ENCODE results near the gene INSYN2A.

The INSYN2A gene

GRCh38 chr10:127151981-127152699, 44.3 kb downstream of the INSYN2A start:
- DNase-seq: no peak

DNA sequence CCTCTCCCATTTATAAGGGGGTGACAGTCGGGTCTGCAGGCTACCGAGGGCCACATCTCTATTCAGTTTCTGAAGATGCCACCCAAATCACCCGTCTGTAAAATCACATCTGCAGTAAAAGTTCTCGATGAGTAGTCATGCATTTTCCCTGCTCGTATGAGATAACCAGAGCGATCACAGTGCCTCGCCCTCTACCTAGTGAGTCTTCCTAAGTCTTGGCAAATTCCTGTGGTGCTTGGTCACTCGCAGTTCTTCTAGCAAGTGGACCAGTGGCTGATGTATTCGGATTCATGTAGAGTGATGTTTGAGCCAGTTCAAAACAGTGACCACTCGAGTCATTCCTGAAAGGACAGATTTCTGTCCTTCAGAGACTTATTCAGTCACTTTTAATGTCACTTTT, 44.9 kb downstream of the INSYN2A start:
- no peak for DNase-seq

- DNase-seq: no peak
Observed at GRCh38 chr10:127150136-127150535, 46.3 kb downstream of the INSYN2A start.

- DNase-seq: no peak
Observed at GRCh38 chr10:127149501-127150081, 46.8 kb downstream of the INSYN2A start.

DNA sequence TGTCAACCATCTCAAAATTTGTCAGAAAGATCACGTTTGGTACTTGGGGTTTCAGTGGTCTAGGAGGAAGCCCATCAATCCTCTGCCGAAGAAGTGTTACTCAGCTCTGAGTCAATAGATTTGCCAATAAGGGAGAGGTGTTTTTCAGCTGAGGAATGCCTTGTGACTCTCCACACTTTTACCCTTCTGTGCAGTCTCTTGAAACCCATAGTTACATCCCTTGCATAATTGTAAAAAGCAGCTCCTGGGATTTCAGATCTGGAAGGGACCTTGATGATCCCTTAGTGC, 47.5 kb downstream of the INSYN2A start:
- DNase-seq: no peak

- DNase-seq: no peak
Observed at GRCh38 chr10:127148066-127148932, 48.1 kb downstream of the INSYN2A start.

DNA sequence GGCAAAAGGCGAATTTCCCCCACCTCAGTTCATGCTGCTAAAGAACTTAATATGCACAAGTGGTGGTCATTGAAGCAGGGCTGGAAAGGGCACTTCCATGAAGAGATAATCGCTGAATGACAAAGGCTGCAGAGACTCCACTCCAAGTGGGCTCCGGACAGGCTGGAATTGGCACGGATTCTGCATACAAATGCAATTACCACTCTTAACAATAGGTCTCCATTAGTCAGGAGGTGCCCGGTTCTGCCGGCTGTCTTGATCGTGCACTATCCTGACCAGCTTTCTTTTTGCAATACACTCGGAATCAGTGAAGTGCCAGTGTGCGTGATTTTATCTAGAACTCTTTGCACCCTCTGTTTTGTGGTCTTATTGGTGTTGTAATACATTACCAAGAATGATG, 49.7 kb downstream of the INSYN2A start:
- DNase-seq: no peak

Measured in AML-193 (cell line).